Measurements from ENCODE around the gene SORT1. TPM values are rescaled to one million over a fixed set of nuclear protein-coding genes. Genes with fewer than 3 reads are reported as not detected.
A peak's percentile ranks its signal among the peaks of the same experiment; 100 is the strongest.

SORT1 gene
- total and polyA plus RNA-seq, 4 donors: 1.0 to 10.6 (median 3.4) TPM

DNA sequence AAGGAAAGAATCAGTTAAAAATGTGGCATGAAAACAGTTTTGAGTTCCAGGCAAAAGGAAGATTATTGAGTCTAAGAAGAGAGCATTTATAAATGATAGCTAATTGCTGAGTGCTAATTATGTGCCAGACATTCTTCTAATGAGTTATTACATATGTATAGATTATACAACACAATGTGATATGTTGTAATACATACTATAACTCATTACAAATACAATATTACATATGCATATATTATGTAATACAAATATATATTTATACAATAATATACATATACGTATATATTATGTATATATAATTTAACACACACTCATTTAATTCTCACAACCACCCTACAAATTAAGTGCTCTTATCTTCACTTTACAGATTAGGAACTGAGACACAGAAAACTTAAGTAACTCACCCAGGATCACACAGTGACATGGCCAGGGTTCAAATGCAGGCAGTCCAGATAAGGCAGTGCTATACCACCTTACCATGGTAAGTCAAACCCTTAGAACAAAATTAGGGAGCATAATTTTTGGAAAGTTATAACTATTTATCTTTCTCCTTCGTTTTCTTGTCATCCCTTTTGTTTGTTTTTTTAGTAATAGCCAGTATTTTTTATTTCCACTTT lies 4.0 kb downstream of the SORT1 start:
- Histone ChIP-seq H3K4me1 (ENCODE audit: control insufficient read depth in 4 of 4, insufficient read depth in 4 of 4, low read length in 3 of 4) (peaks cover 5 to 23% (median 13%) of the 10 kb centered on the region in 4 donors), H3K27me3 (ENCODE audit: control insufficient read depth in 4 of 4, insufficient read depth in 4 of 4, low read length in 3 of 4) (no peaks in the 10 kb centered on the region)

DNA sequence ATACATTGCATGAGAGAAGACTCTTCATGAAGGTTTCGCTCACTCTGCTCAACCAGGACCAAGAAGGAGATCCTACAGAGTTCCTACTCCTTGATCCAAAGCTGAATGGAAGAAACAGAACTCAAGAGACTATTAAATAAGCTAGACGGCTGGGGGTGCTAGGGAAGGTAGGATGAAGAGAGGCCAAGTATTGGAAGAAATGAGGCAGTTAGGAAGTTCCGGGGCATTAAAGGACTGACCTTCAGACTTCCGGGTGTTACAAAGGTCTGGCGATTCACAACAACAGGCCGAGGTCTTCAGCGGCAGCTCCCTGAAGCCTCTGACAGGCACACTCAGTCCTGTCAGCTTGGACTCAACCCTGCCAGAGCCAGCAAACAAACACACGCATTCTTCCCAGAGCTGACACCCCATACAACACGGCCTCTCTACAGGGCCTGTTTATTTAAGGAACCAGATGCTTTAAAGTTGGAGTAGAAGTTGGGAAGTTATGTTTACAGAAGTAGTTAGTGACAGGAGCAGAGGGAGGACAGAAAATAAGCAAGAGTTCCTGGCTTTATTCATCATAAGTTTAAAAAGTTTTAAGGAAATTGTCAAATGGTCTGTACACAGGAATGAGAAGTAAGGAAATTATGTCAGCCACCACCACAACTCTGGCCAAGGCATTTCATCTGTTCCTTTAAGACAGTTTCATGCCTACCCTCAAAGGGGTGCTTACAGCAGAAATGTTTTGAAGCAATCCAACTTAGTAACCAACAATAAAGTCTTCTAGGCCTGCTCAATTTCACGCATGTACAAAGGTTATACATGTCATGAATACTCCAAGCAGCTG lies 4.7 kb downstream of the SORT1 start:
- no peaks in the 10 kb centered on the region for H3K9me3 ChIP-seq (ENCODE audit: control insufficient read depth in 4 of 4, low read length in 3 of 4)
- peaks cover 1 to 17% (median 10%) of the 10 kb centered on the region in 4 donors for H3K4me1 ChIP-seq (ENCODE audit: control insufficient read depth in 4 of 4, insufficient read depth in 4 of 4, low read length in 3 of 4)
- H3K36me3 ChIP-seq (ENCODE audit: control insufficient read depth in 4 of 4, insufficient read depth in 3 of 4, low read depth in 1 of 4, low read length in 3 of 4): no peaks in the 10 kb centered on the region
- 30% methylated on average over 10 of the region's 10 CpGs for WGBS
- H3K9ac ChIP-seq (ENCODE audit: low read depth in 1 of 2, low read length in 2 of 2): no peak overlapping the region
- DNase-seq (ENCODE audit: low spot score): peak; percentile 47
- no peak overlapping the region for H3K4me3 ChIP-seq (ENCODE audit: low read depth in 1 of 3, low read length in 3 of 3)
- H3K27me3 ChIP-seq (ENCODE audit: control insufficient read depth in 4 of 4, insufficient read depth in 4 of 4, low read length in 3 of 4): no peaks in the 10 kb centered on the region
- H3K27ac ChIP-seq (ENCODE audit: low read depth in 1 of 2, low read length in 2 of 2): peak overlapping the region; percentile 27 to 35
- TF ChIP-seq RXRA (IDR thresholded peaks at IDR 0.05): peak; percentile 29 to 40
- peak; percentile 64 for TF ChIP-seq SP1 (IDR thresholded peaks at IDR 0.05)
- peak; percentile 53 to 73 for TF ChIP-seq GABPA (IDR thresholded peaks at IDR 0.05 in 1 of 2, conservative IDR thresholded peaks at IDR 0.05 in 1 of 2)
- peak; percentile 29 for TF ChIP-seq FOXA2 (IDR thresholded peaks at IDR 0.05)
- TF ChIP-seq HNF4A (conservative IDR thresholded peaks at IDR 0.05): peak; percentile 37 to 75
- TF ChIP-seq, protein P1, sequence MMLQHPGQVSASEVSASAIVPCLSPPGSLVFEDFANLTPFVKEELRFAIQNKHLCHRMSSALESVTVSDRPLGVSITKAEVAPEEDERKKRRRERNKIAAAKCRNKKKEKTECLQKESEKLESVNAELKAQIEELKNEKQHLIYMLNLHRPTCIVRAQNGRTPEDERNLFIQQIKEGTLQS (IDR thresholded peaks at IDR 0.05): no peak
- TF ChIP-seq NR2F2 (IDR thresholded peaks at IDR 0.05): peak; percentile 81
- no peak for TF ChIP-seq JUND (IDR thresholded peaks at IDR 0.05)
- TF ChIP-seq RAD21 (IDR thresholded peaks at IDR 0.05): peak in 1 of 2 donors; percentile 46

More for the DNA sequence above, 4.0 kb downstream of the SORT1 start:
- Histone ChIP-seq H3K4me3 (ENCODE audit: low read depth in 1 of 3, low read length in 3 of 3) (no peak overlapping the region), H3K9me3 (ENCODE audit: control insufficient read depth in 4 of 4, low read length in 3 of 4) (no peaks in the 10 kb centered on the region), H3K9ac (ENCODE audit: low read depth in 1 of 2, low read length in 2 of 2) (no peak overlapping the region), H3K27ac (ENCODE audit: low read depth in 1 of 2, low read length in 2 of 2) (peak overlapping the region in 1 of 2 donors; percentile 35), H3K36me3 (ENCODE audit: control insufficient read depth in 4 of 4, insufficient read depth in 3 of 4, low read depth in 1 of 4, low read length in 3 of 4) (no peaks in the 10 kb centered on the region)
- no peak for DNase-seq (ENCODE audit: low spot score)
- no peak for TF ChIP-seq FOXA1 (IDR thresholded peaks at IDR 0.05)
- TF ChIP-seq FOXA2 (IDR thresholded peaks at IDR 0.05): no peak
- TF ChIP-seq, protein P1 (IDR thresholded peaks at IDR 0.05): no peak
- TF ChIP-seq JUND (IDR thresholded peaks at IDR 0.05): no peak
- no peak for TF ChIP-seq TAF1 (conservative IDR thresholded peaks at IDR 0.05)
- TF ChIP-seq YY1 (IDR thresholded peaks at IDR 0.05): no peak
- no peak for TF ChIP-seq RXRA (IDR thresholded peaks at IDR 0.05)
- TF ChIP-seq SP1 (IDR thresholded peaks at IDR 0.05): no peak
- TF ChIP-seq, protein P2, sequence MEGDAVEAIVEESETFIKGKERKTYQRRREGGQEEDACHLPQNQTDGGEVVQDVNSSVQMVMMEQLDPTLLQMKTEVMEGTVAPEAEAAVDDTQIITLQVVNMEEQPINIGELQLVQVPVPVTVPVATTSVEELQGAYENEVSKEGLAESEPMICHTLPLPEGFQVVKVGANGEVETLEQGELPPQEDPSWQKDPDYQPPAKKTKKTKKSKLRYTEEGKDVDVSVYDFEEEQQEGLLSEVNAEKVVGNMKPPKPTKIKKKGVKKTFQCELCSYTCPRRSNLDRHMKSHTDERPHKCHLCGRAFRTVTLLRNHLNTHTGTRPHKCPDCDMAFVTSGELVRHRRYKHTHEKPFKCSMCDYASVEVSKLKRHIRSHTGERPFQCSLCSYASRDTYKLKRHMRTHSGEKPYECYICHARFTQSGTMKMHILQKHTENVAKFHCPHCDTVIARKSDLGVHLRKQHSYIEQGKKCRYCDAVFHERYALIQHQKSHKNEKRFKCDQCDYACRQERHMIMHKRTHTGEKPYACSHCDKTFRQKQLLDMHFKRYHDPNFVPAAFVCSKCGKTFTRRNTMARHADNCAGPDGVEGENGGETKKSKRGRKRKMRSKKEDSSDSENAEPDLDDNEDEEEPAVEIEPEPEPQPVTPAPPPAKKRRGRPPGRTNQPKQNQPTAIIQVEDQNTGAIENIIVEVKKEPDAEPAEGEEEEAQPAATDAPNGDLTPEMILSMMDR (IDR thresholded peaks at IDR 0.05; ENCODE audit: low read depth, low read length, missing input control): no peak
- TF ChIP-seq, protein P3, sequence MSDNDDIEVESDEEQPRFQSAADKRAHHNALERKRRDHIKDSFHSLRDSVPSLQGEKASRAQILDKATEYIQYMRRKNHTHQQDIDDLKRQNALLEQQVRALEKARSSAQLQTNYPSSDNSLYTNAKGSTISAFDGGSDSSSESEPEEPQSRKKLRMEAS (IDR thresholded peaks at IDR 0.05): no peak
- WGBS: 70% methylated on average over 2 of the region's 2 CpGs

Data from liver (tissue), 9 donors.